HG02981 (cell line): Measurements from ENCODE around the gene PRR16.
"Not testable (repeated sequence)": the region's sequence is repeated elsewhere in the genome, so short reads cannot be mapped to it uniquely, and the experiment has no call there.

Experiments used
- ATAC-seq: cut with Tn5 transposase; IDR thresholded peaks from one replicate; pipeline ENCODE4 v1.9.1; 2021; ENCODE audit warnings: mild to moderate bottlenecking, moderate library complexity; ENCODE audit not compliant: unreplicated experiment

Gene PRR16

DNA sequence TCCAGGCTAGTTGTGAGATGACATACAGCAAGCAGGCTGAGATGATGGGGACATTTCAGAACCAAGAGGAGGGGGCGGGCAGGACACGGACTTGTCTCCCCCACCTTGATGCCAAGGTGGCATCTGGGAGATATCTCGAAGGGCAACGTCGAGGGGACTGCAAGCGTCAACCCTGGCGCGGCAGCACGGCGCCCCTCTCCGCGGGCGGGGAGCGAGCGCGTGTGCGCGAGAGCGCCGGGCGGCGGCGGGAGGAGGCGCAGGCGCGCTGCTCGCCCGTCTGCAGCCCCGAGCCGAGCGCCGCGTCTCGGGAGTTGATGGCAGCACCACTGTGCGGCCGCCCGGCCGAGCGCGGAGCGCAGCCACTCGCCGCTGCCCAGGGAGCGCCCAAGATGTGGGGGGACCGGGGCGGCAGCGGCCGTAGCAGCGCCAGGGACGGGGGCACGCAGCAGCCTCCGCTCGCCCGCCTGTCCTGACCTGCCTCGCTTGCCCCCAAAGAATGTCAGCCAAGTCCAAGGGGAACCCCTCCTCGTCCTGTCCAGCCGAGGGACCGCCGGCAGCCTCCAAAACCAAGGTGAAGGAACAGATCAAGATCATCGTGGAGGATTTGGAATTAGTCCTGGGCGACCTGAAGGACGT lies at the start of gene PRR16:
Gene PRR16 (plus strand): TSS at position 310 of the 636 bp plus-strand sequence.
- peak; percentile 82 for ATAC-seq

DNA sequence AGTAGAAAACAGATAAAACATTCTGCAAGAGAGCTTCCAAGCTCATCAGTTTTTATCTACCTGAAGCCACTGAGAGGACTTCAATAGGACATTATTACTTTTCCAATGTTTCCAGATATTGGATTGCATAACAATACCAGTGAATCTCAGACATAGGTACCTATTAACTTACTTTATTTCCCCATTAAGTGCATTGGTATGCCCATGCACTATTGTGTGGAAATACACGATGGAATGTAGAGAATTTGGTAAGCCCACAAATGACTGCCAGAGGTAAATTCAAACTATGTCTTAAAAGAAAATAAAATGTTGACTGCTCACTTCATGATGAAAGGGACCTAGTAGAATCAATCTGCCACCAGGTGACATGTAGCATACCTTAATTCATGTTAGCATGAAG lies 48.1 kb upstream of the PRR16 start:
- no peak for ATAC-seq

DNA sequence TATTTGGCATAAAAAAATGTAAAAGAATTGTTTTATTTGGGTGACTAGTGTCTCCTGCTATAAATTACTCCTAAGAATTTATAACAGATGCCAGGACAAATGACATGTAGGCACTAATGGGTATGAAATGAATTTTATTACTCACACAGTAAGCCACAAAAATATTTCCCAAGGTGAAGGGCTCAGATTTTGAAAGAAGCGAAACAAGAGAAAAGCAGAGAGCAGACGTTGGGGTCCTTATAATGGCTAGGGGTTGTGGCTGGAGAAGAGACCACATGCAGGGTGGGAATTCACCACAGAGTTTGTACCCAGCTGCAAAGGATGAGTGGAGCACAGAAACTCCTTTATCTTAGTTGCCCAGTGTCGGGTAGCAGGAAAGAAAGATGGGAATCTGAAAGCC lies 45.0 kb upstream of the PRR16 start:
- ATAC-seq, result no peak

DNA sequence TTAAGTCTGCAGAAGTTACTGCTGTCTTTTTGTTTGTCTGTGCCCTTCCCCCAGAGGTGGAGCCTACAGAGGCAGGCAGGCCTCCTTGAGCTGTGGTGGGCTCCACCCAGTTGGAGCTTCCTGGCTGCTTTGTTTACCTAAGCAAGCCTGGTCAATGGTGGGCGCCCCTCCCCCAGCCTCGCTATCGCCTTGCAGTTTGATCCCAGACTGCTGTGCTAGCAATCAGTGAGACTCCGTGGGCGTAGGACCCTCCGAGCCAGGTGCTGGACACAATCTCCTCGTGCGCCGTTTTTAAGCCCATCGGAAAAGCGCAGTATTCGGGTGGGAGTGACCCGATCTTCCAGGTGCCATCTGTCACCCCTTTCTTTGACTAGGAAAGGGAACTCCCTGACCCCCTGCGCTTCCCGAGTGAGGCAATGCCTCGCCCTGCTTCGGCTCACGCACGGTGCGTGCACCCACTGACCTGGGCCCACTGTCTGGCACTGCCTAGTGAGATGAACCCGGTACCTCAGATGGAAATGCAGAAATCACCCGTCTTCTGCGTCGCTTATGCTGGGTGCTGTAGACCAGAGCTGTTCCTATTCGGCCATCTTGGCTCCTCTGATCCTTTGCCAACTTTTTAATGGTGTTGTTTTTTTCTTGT lies 37.3 kb upstream of the PRR16 start:
- not testable (repeated sequence) for ATAC-seq

DNA sequence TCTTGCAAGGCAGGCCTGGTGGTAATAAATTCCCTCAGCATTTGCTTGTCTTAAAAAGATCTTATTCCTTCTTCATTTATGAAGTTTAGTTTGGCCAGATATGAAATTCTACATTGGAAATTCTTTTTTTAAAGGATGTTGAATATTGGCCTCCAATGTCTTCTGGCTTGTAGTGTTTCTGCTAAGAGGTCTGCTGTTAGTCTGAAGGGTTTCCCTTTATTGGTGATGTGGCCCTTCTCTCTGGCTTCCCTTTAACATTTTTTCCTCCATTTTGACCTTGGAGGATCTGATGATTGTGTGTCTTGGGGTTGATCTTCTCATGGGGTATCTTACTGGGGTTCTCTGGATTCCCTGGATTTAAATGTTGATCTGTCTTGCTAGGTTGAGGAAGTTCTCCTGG lies 33.5 kb upstream of the PRR16 start:
- no peak for ATAC-seq

DNA sequence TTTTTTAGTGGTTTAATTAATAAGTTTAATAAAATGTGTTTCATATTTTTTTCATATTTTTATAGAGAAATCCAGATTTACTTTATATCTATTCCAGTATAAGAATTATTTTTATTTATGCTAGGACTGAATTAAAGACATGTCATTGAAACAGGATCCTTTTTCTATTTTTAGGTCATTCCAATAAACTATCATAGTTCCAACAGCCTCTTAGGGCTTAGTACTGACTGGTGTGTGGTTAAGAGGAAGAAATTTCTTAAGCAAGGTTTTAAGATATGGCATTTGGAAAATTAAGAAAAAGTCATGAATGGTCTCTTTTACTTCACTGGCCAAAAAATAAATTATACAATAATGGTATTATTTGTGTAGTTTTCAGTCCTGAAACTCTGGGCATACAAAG lies 31.2 kb upstream of the PRR16 start:
- no peak for ATAC-seq

DNA sequence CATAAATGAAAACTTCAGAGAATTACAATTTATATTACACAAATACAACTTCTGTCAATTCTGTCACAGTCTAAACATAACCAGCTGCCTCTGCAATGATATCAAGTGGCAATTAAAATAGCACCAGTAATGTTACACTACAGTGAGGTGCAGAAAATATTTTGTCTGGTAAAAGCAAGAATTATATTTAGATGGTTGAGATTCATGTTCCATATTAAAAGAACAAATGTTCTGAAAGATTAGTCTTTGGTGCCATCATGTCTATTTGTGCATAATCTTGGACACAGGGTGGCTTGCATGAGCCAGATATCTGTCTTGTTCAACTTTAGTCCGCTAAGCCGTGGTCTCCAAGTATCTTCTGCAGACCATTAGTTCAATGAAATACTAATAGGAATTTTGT lies 29.0 kb upstream of the PRR16 start:
- ATAC-seq, result no peak

DNA sequence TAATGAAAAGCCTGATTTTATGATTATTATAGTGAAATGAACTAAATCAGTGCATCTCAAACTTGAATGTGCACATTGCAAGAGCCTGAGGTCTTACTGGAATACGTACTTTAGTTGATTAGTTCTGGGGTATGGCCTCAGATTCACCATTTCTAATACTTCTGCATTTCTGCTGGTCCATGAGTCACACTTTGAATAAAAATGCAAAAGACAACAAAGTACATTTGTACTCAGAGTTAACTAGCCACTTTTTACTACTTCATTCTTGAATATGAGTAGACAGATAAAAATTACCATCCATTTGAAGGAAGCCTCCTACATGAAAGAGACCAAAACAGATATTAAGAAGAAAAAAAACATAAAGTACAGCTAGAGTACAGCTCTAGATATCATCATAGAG lies 27.1 kb upstream of the PRR16 start:
- ATAC-seq, result no peak

DNA sequence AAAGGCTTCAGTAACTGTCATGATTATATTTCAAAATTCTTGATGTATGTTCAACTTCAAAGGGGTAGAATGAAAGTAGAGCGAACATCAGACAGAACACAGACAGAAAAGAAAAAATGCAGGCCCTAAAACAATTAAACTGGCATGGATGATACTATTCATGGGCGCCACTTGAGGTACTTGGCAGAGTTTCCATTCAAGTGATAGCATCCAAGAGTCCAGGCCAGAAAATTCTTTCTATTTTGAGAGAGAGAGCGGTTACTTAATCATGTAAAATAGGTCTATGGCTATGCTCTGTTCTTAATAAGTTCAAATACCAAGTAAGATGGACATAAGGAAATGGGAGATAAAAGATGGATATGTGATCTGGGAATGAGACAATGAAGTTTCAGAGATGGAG lies 21.4 kb upstream of the PRR16 start:
- no peak for ATAC-seq

DNA sequence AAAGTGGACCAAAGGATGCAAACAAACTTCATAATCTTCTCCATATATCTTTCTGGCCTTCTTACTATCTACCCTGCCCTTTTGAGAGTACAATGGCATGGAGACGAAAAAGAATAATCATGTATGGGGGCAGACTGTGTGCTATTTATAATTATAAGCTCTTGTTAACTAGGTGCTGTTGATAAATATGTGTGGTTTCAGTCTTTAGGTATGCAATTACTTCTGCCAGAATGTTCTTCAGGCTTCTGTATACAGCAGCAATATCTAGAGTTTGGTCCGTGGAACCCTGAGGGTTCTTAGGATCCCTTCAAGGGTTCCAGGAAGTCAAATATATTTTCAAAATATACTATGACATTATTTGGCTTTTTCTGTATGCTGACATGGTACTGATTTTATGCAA lies 20.5 kb upstream of the PRR16 start:
- ATAC-seq, result no peak

DNA sequence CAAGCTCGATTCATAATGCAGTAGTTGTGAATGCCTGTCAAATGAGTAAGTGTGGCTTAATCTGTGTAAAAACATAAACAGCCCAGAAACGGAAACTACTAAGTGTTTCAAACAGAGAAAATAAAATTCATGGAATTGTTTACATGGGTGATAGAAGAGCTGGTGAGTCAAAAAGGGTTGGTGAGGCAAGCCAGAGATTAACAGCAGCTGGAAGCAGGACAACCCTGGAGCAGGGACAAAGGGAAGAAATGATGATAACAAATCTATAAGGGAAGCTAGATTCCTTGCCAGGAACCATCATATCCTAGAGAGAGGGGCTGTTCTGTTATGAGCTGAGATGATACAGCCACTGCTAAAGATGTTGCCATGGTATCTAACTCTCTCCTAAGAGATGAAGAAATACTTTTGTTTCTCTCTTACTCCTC lies 18.0 kb upstream of the PRR16 start:
- ATAC-seq, result no peak

DNA sequence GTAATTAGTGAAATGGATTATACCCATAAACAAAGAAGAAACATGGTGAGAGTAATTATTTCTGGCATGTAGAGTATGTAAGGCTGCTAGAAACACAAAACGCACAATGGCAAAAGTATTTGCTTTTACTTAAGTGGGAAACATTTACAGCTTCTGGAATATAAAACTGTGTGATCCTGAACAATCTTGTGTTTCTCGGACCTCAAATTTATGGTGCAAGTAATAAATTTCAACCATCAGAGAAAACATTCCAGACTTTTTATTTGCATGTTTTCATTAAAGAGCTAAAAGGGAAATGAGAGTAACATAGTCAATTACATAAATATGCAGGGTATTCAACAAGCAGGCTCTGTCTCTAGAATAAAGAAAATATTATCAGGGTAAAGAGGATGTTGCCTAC lies 17.2 kb upstream of the PRR16 start:
- ATAC-seq, result no peak

DNA sequence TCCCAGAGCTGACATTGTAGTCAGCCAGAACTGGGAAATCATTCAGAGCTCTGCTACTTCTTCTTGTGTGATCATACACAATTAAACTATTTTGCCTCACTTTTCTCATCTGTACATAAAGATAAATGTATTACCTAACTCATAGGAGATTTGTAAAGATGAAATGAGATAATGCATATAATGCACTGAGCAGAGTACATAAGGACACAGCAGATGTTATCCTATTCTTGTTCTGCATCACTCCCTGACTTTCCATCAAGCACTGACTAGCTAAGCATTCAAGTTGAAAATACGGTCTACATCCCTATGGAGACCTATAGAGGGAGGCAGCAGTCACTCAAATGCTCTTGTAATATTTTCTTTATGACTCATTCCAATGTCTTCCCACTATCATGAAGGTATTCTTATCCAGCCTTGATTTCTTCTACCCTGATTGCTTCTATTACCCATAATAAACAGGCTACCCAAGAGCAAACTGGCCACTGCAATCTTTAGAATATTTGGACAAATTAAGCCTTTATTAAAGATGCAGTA lies 16.3 kb upstream of the PRR16 start:
- ATAC-seq, result no peak

DNA sequence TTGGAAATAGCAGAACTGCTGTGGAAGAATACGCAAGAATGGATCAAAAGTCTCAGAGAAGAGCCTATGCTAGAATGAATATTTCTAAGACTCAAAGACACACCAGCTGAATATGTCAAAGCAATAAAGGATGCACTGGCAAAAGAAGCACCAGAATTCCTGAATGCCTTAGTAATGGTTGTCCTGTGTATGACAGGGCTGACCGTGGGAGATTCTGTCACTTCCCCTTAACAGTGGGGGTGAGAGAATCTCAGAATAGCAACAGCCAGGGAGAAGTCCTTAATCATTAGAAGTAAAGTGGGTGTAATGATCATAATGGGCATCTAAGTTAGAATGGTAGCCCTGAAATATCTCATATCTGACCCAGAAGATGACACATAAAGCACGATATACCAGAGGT lies 14.6 kb upstream of the PRR16 start:
- ATAC-seq, result no peak

DNA sequence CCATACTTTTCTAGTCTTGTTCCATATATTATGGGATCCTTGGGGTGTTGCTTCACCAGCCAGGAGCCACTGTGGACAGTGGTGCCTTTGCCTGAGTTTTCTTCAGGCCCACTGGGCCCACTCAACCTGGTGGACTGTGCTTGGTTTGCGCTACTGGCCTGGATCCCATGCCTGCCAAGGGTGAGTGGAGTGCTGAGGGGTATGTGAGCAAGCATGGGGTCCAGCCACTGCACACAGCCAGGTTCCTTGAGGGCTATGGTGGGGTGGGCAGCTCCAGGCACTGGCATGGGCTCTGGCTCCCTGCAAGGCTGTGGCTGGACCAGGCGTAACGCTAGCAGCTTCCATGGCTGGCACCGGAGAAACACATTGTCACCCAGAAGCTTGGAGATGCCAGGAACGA lies 13.2 kb upstream of the PRR16 start:
- no peak for ATAC-seq

DNA sequence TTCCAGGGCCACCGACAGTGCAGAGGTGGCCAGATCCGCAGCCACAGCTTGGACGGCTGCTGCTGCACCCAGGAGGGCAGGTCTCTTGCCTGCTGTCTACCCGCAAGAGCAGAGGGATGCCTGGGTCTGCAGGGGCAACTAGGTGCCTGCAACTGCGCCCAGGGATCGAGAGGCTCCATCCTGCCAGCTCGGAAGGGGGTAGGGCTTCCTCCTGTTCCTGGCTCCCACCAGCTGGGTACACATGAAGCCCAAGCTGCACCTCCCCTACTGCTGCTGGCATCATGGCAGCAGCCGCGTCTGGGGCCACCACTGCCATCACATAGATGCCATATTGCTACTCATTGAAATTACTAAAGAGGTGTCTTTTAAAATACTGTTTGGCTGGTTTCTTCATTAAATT lies 12.7 kb upstream of the PRR16 start:
- ATAC-seq, result no peak

DNA sequence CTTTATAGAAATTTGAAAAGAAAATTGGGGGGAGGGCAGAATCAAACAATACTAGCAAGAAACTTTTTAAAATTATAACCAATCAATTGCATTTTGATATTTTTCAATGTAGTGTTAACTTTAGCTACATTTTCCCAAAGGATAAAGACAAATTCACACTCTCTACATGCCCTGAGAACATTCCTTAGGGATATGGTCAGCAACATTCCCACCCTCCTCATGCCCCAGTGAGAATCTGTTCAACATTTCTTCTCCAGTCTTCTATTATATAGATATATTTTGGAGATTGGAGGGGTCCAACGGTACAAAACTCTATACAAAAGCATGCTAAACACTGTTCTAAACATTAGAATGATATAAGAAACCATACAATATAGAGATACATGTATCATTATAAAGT lies 11.6 kb upstream of the PRR16 start:
- no peak for ATAC-seq

DNA sequence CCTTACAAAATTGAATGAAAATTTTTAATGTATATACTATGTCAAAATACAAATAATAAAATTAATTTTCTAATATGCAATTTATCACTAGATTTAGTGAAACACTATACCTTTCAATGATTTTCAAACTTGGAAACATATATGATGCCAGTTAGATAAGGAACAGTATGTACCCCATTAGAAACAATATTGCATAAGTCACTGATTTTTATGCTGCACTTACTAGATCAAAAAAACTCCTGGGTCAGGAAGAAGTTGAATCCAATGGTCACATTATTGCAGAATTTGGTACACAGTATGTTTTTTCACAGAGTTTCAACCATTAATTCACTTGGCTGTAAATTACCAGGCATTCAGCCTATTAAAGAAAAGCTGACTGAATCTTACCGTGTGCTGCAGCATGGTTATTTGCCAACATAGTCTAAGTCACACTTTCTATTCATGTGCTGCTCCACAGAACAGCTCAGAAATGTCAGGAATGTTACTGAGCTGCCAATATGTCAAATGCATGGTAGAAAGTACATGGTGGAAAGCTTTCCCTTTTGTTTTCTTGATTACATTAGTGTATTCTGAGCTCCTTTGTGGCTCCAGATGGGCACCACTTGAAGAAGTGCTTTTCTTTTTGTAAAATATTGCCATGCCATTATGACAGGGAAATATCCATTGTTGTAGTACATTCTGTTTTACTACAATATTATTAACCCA lies 9.9 kb upstream of the PRR16 start:
- no peak for ATAC-seq

DNA sequence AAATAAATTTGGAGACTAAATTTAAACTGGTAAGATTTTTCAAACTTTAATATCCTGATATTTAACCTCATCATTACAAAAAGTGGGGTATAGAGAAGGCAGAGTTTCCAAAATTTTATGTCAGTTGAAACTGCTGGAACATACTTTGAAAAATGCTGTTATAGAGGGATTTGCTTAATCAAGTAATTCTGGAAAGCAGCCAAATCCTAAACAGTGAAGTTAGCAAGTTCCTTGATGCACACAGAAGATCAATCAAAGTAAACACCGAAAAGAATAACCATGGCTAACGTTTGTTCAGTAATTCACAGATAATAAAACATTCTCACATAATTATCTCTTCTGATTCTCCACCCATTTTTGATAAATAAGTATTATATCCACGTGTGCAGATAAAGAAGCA lies 8.1 kb upstream of the PRR16 start:
- no peak for ATAC-seq

DNA sequence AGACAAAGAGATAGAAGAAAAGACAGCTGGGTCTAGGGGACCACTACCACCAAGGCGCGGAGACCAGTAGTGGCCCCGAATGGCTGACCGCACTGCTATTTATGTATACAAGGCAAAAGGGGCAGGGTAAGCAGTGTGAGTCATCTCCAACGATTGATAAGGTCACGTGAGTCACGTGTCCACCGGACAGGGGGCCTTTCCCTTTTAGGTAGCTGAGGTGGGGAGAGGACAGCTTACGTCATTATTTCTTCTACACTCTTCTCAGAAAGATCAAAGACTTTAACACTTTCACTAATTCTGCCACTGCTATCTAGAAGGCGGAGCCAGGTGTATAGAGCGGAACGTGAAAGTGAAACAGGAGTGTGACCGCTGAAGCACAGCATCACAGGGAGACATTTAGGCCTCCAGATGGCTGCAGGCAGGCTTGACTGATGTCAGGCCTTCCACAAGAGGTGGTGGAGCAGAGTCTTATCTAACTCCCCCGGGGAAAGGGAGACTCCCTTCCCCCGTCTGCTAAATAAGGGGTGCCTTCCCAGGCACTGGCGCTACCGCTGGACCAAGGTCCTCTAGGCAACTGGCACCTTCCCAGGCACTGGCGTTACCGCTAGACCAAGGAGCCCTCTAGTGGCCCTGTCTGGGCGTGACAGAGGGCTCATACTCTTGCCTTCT lies 6.1 kb upstream of the PRR16 start:
- peak; percentile 83 for ATAC-seq

DNA sequence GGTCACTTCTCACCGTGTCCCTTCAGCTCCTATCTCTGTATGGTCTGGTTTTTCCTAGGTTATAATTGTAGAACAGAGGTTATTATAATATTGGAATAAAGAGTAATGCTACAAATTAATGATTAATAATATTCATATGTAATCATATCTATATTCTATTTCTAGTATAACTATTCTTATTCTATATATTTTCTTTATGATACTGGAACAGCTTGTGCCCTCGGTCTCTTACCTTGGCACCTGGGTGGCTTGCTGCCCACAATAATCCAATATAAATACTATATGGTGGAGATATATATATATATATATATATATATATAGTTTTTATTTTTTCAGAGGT lies 5.6 kb upstream of the PRR16 start:
- not testable (repeated sequence) for ATAC-seq

DNA sequence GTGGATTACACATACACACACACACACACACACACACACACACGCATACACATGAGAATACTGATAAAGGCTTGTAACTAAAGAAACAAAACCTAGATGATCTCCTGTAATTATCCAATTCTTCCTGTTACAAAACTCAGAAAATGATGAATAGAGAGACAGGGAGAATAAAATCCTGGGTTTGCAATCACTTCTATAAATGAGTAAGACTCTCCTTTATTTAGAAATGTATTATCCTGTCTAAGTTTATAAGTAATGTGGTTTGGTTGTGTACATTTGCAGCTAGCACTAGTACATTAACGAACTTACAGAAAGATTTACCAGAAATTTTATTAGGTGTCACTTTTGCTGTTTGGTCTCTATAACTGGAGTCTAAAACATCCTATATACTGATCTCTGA lies 2.8 kb upstream of the PRR16 start:
- ATAC-seq, result no peak
